ELR (cell line): ENCODE data around the gene STK4.

ENCODE experiments used
- DNase-seq: peaks from one replicate; pipeline ENCODE4 v3.0.0-alpha.2; 2015; ENCODE audit warnings: low read depth

Gene STK4

DNA sequence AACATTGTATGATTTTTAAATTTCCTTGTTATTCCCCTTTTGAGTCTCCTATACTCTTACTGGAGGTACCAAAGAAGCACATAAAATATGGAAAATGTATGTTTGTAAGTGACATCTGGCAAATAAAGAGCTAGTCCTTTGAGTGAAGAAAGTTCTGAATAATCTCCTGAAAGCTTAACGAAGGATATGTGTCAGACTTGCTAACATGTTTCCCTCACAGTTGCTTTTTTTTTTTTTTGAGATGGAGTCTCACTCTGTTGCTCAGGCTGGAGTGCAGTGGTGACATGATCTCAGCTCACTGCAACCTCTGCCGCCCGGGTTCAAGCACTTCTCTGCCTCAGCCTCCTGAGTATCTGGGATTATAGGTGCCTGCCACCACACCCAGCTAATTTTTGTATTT, 63.6 kb downstream of the STK4 start:
- DNase-seq, result no peak

DNA sequence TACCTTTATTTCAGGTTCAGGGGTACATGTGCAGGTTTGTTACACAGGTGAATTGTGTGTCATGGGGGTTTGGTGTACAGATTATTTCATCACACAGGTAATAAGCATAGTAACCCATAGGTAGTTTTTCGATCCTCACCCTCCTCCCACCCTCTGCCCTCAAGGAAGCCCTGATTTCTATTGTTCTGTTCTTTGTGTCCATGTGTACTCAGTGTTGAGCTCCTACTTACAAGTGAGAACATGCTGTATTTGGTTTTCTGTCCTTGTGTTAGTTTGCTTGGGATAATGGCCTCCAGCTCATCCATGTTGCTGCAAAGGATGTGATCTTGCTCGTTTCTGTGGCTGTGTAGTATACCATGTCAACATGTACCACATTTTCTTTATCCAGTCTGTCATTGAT, 66.0 kb downstream of the STK4 start:
- no peak for DNase-seq

DNA sequence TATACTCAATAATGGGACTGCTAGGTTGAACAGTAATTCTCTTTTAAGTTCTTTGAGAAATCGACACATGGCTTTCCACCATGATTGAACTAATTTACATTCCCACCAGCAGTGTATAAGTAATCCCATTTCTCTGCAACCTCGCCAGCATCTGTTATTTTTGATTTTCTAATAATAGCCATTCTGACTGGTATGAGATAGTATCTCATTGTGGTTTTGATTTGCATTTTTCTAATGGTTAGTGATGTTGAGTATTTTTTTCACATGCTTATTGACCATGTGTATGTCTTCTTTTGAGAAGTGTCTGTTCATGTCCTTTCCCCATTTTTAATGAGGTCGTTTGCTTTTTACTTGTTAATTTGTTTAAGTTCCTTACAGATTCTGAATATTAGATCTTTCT, 66.5 kb downstream of the STK4 start:
- peak; percentile 39 for DNase-seq

- DNase-seq, result no peak
Observed at GRCh38 chr20:45034436-45034835, 68.1 kb downstream of the STK4 start.

GRCh38 chr20:45036044-45036755, 69.9 kb downstream of the STK4 start:
- peak; percentile 94 for DNase-seq

- peak; percentile 81 for DNase-seq
Observed at GRCh38 chr20:45037050-45037449, 70.7 kb downstream of the STK4 start.

DNA sequence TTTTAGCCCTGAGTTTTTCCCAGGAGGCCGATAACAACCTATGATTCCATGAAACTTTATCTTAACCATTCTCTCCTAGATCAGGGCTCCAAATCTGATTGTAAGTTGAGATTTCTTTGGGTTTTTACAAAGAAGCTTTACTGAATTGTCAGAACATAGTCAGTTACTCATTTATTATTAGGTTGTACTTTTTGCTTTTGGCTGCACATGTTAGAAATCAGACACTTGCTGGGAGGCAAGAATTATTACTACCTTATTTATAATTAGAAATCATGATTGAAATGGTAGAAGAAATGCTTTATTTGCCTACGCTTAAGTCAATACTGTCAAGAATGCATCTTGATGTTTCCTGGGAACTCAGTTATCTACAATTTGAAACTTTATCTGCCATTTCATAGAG, 71.3 kb downstream of the STK4 start:
- DNase-seq, result no peak

DNA sequence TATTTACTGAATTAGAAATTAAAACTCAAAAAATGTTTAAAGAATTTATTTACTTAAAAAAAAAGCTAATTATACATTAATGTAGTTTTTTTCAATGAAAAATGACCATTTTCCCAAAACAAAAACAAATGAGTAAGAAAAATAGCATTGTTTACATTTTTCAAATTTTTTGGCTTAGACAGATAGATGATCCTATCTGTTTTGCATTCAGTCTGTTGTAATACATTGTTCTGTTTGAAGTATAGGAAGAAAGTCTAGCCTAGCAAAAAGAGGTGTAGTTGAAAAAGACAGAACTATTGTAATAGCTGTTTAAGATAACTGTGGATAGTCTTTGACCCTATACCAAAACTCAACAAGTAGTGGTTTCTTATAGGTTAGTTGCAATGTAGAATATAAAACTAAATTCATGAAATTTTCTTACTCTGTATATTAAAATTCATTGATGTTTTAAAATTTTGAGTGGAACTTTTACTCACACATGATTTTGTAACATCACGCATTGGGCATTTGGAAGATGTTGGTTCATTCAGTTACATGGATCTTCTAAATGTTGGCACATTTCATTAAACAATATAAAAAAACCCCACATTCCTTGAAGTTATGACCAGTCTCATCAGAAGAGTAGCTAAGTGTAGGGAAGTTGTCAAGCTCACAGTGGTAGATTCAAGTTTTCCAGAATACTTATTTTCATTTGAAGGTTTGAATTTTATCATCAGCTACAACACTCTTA, 72.6 kb downstream of the STK4 start:
- peak; percentile 73 for DNase-seq

GRCh38 chr20:45039475-45039820, 73.1 kb downstream of the STK4 start:
- DNase-seq, result no peak

- DNase-seq, result peak; percentile 93
Observed at GRCh38 chr20:45041464-45042337, 75.4 kb downstream of the STK4 start.

DNA sequence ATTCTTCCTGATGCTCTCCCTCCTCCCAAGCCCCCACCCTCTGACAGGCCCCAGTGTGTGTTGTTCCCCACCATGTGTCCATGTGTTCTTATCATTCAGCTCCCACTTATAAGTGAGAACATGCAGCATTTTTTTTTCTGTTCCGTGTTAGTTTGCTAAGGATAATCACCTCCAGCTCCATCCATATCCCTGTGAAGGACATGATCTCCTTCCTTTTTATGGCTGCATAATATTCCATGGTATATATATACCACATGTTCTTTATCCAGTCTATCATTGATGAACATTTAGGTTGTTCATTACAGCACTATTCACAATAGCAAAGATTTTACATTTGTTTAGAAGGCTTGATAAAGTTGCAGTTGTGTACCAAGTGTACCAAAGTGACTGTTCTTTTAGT, 76.7 kb downstream of the STK4 start:
- no peak for DNase-seq

DNA sequence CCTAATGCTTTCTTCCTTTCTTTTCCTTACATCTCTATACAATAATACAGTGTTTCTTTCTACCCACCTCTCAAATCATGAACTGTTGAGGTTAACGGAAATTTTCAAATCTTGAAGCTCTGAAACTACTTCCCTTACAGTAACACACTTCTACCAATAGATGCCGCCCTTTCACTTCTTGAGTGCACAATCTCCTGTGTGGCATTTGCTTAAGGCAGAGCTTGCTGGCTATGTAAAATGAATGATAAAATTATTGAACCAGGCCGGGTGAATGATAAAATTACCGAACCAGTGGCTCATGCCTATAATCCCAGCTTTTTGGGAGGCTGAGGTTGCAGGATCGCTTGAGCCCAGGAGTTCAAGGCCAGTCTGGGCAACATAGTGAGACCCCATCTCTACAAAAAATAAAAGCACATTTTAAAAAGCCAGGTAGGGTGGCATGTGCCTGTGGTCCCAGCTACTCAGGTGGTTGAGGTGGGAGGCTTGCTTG, 77.8 kb downstream of the STK4 start:
- DNase-seq, result peak; percentile 93

DNA sequence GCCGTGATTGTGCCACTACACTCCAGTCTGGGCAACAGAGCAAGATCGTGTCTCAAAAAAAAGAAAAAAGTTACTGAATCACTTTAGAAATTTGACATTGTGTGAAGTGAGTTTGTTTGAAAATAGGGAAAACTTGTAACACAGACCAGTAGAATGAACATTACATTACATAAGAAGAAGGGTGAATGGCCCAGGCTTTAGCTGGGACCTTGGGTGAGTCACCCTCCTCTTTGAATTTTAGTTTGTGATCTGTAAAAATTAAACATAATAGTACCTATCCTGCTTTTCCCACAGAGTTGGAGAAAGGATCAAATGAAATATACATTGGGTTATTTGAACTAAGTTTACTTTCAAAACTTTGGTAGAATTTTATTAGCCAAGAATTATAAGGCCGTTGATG, 78.3 kb downstream of the STK4 start:
- DNase-seq, result peak; percentile 46

DNA sequence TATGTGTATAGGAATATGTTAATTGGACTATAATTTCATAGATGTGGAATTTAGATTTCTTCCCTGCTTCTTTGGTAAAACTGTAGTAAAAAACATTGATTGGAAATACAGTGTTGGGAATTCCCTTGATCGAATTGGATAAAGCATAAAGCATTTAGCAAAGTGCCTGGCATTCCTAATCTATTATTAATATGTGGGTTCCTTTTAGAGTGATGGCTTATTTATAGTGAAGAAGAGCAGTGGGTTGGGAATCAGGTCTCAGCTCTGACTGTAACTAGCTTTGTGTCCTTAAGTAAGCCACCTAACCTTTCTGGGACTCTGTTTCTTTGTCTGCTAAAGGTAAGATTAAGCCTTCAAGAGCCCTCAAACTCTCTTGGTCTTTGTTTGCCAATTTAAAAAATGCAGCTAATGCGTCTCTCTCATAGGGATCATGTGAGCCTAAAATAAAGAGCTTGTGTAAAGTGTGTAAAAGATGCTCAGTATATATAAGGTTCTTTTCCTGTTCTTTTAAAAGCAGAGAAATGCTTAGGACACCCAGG, 81.3 kb downstream of the STK4 start:
- peak; percentile 45 for DNase-seq

- DNase-seq, result no peak
Observed at GRCh38 chr20:45049438-45049837, 83.1 kb downstream of the STK4 start.

DNA sequence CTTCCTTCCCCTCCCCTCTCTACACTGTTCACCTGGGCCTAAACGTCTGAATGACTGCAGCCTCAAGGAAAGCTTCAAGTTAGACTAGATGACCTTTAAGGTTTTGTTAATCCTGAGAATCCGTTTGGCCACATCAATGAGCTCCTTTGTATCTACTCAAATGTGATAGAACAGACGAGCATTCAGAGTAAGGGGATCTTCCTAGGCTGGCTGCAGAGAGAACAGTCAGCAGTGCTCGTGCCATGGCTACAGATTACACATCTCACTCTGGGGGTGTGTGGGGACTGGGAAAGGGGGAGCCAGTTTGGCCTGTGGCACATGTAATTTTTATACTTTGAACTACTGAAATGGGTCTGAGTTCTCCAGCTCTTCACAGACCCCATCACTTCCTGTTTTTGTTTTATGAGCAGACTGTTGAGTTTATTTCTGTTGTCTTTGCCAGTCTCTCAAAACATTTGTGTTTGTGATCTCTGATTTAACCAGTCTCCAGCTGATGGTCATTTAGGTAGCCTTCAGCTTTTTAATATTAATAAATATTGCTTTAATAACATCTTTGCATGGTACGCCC, 83.7 kb downstream of the STK4 start:
- DNase-seq, result no peak

DNA sequence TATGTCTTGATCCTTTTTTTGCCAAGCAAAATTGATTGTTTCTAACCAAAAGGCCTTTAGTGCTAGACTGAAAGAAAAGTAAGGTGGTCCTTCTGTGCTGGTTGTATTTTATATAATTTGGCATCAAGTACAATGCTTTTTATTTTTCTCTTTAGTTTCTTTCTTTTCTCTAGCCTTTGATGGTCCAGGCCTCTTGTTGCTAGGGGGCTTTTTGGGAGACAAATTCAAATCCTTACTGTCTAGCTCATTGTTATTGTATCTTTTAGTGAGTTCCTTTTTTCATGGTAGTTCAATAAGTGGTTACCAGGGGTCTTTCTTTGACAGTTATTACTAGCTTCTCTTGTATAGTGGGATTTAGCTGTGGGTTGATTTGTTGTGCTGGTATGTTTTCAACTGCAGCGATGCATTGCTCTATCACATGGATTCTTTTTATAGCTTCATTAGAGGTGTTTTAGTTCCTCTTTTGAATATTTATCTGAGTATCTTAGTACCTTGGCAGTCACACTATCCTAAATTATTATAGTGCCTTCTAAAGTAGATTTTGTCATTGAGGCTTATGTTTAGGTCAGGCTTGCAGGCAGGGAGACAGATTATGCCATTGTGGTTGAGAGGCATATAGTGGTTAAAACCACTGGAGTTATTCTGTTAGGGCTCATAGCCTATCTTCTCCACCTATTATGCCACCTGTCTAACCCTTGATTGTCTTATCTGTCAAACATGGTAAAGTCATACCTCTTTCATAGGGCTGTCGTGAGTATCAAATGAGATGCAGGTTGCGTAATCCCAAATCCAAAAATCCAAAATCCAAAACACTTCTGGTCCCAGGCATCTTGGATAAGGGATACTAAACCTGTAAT, 85.1 kb downstream of the STK4 start:
- DNase-seq, result no peak

- peak; percentile 69 for DNase-seq
Observed at GRCh38 chr20:45052698-45053429, 86.6 kb downstream of the STK4 start.

DNA sequence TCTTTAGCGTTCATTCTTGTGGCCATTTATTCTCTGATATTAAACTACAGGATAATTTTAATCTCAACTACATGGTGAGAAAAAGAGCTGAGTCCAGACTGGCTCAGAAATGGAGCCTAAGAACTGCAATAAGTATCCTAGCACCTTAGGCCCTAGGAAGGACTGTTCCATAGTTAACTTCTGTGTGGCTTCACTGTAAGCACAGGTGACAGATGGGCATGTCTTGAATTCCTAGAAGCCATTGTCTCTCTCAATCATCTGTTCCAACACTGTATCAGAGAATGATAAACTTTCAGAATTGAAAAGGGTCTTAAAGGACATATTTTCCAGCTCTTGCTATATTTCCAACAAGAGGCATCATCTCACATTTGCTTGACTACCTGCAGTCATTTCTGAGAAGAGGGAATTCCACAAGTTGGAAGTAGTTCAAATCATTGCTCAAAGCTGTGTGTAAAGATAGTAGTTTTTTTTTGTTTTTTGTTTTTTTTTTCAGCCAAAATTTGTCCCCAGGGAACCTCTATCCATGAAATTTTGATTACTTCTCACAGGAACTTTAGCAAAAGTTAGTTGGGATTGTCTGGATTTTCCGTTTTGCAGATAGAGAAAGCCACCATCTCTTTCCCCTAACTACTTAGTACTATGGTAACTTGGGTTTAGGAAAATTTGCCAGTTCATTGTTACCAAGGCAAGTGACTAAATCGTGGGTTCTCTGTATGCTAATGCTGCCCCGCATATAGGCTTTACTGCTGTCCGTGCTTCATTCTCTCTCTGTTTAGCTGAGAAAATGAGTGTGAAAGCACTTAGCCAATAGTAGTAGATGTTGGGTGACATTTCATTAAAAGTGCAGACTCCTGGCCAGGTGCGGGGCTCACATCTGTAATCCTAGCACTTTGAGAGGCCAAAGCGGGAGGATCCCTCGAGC, 87.4 kb downstream of the STK4 start:
- no peak for DNase-seq
